Measurements from ENCODE around the gene PLEKHA7.

Gene PLEKHA7

DNA sequence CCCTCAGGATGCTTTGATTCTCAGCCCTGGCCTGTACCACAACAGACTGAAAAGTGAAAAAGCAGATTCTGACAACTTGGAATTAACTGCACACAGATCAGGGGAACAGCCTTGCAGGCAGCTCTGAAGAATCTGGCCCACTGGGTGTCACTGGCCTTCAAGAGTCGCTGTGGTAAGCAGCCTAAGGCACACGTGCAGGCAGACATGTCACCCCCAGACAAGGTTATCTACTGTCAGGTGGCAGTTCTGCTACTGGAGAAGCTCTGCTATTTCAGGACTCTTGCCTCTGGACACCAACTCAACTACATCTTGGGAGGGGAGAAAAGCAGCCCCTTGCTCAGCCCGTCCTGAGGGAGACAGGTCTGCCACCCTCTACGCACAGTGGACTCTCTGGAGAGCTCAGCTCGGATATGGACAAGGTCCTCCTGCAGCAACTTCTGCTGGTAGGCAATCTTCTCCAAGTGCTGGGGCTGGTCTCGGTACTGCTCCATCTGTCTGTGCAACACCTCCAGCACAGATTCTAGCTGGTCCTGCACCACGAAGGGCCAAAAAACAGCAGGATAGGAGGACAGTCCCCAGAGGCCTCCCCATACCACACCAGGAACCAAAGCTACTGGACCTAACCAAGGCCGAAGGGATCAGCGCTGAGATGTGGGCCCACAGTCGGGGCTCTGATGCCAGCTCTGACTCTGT, 212.8 kb downstream of the PLEKHA7 start:
- no peak for DNase-seq

DNA sequence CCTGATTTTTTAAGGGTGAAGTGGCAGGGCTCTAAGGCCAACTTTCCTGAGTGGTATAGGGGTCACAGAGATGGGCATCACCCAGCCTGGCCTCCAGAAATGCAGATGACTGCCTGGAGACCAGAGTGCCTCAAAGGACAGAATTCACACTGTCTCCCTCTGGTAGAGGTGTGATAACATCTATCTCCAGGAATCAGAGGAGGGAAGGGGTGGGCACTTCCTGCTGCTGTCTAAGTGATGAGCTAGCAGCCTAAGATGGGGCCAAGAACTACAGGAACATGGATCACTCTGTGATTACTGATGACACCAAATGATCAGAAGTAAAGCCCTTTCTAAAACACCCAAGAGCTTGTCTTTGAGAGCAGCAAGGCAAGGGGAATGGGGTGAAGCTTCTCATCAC, 213.8 kb downstream of the PLEKHA7 start:
- DNase-seq, result no peak

DNA sequence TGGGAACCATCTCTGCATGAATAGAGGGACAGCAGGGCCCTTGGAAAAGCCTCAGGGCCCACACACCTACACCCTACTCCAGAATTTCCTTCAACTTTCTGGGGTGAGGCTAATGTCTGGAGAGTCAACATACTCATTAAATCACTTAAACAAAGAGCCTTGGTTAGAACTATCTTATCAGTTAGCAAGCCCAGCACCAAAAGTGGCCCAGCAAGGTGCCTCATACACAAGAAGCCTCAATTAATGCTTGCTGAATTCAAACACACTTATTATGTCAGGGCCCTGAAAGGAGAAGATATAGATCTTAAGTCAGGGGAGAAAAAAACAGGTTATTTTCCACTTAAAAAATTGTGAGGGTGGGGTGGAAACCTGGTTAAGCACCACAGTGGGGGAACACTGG, 214.3 kb downstream of the PLEKHA7 start:
- DNase-seq, result no peak

DNA sequence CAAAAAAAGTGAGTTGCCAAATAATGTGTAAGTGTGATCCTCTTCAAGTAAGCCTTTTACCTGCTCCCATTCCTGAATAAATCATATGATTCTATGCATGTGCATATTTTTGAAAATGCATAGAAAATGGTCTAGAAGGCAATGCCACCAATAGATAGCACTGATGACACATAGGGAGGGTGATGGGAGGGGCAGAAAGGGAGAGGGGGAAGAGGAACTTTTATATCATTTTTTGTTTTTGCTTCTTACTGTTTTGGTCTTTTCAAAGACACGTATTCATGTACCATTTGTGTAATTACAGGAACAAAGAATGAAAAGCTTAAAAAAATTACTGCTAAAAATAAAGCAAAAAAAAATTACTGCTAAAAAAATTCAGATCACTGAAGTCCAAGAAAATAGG, 215.0 kb downstream of the PLEKHA7 start:
- no peak for DNase-seq

DNA sequence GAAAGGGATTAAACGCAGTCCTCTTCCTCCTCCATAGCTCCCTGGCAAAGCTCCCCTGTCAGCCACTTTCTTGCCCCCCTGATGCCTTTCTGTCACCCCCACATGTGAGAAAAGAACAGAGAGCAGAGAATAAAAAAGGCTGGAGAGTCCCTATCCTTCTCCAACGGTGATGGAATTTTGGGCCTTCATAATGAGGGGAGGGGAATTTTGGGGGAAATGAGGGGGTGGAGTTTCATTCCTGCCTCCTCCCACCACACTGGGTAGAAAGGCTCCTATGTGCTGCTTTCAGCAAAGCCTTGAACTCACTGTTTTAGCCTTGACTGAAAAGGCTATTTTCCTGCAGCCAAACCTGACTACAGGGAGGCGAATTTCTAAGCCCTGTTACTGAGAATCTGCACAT, 216.4 kb downstream of the PLEKHA7 start:
- DNase-seq, result no peak

- no peak for DNase-seq
These were observed 217.9 kb downstream of the PLEKHA7 start for GRCh38 chr11:16796311-16796710.

- no peak for DNase-seq
These were observed 219.1 kb downstream of the PLEKHA7 start for GRCh38 chr11:16795146-16795545.

DNA sequence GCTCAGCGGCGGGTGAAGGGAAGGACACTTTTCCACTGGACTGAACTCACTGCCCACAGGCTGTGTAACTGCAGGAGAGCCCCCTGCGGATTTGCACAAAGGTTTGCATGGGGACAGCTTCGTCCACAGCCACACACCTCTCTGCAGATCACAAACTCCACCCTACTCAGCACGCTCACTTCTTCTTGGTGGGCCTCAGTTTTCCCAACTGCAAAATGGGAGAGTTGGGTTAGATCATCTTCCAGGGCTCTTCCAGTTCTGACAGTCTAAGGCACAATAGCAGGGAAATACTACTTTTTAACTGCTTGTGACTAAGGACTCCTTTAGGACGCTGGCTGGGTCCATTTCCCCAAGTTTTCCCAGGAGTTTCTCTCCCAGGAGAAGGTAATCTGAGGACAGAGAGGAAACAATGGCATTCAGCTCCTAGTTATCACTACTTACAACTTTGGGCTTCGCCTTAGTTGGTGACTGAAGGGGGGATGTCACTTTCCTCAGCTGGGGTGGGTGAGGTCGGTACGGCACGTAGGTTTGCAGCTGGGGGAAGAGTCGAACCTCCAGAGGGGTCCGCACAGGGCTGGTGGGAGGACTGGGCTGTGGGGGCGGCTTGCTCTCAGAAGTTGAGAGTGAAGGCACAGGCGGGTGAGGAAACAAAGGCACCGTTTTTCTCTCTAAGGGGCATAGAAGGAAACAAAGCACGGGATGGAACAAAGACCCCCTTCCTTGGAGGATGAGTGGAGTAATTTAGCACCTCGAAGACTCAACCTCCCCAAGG, 220.0 kb downstream of the PLEKHA7 start:
- DNase-seq, result no peak

GRCh38 chr11:16793511-16793910, 220.7 kb downstream of the PLEKHA7 start:
- no peak for DNase-seq

DNA sequence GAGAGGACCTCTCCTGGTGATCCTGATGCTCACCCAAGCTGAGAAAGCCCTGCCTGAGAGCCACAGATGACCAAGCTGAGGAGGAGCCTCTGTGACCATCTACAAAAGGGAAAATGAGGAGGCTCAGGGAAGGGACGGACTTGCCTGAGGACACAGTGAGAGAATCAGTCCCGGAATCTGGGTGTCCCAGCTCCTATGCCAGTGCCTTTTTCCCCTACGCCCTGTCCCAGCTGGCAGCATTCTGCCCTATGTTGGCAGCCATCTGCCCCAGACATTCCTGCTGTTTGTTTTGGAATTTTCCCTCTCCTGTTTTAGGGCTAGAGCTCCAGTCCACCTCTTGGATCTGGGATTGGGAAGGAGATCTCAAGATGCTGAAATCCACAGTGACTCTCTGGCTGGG, 221.2 kb downstream of the PLEKHA7 start:
- DNase-seq, result no peak

DNA sequence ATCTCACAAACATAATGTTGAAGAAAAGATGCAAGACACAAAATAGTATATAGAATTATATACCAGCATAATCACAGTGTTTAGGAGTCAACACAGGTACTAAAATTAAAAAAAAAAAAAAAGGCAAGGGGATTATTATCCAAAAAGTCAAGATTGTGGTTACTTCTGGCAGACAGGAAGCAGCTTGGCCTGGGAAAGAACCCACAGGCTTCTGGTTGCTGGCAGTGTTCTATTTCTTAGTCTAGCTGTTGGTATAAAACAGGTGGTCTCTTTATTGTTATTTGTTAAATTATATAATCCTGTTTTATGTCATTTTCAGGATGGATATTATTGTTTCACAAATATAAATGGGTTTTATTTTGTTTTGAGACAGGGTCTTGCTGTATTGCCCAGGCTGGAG, 221.8 kb downstream of the PLEKHA7 start:
- no peak for DNase-seq

DNA sequence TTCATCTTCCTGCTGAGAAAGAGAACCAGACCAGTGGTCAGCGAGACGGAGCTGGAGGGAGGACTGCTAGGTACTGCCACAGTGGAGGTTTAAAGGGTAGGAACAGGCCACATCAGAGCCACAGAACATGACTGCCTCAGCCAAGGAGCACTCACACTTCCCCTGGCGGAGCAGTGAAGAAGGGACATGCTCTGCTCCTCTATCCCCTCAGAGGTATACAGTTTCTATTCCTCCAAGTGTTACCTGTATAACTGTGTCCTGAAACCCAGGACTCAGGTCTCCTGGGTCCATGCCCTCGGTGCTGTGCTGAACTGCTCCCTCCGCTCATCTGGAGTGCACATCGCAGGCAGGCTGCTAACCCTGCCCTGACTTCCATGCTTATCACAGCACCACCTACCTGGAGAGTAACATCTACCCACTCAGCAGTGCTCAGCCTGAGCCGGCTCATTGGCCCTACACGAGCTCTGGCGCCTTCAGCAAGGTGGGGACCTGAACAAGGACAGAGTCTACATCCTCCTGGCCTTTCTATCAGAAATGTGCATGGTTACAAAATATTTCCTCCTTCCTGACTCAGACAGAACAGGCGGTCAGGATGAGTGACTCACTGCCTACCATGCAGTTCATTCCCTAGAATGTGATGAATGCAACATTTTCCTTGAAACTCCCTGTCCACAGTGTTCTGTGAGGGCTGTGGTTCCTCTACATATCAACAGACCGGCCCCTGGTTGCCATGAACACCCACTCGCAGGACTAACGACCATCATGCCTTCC, 222.8 kb downstream of the PLEKHA7 start:
- no peak for DNase-seq

GRCh38 chr11:16790486-16791190, 223.6 kb downstream of the PLEKHA7 start:
- DNase-seq, result no peak

GRCh38 chr11:16789560-16790485, 224.4 kb downstream of the PLEKHA7 start:
- DNase-seq, result no peak

DNA sequence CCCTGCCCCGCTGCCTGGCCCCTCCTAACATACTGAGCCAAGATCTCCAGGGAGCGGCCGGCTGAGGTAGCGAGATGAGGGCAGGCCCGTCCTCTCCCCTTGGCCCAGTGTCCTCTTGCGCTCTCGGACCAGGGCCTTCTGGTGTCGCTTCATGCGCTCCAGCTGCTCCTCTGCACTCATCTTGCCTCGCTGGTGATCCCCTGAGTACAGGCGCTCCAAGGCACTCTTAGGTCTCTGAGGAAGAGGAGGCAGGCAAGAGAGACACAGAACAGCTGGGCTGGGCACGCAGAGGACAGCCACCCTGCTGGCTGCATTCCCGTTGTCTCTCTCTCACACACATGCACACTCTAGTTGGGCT, 225.2 kb downstream of the PLEKHA7 start:
- no peak for DNase-seq

- DNase-seq, result peak; percentile 82
These were observed 225.8 kb downstream of the PLEKHA7 start for GRCh38 chr11:16788141-16789062.

DNA sequence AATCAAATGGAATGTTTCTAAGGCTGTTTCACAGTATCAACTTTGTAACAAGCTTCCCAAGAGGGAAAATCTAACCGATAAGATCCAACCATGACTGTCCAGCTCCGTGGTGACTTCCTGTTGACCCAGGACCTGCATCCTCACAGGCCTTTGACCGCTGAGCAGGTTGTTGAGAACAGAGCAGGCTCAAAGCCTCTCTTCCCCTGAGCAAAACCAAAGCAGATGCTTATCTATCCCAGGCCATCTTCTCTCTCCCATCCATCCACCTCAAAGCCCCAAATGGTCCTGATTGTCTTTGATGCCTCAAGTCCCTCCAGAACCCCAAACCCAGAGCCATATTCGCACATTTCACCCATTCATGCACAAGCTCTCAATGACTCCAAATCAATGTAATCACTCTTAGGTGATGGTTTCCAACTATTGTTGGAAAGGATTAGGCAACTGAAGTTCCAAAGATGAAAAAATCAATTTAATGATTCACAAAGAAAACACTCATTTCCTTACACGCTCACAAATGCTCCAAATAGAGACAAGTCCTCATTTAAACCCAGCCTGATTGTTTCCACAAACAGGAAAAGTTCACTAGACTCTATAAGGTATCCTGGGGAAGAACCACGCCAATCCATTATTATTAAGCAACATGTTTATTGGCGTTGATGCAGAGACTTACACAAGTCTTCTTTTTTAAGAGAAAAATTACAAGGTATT, 227.0 kb downstream of the PLEKHA7 start:
- no peak for DNase-seq

GRCh38 chr11:16786131-16786530, 228.1 kb downstream of the PLEKHA7 start:
- no peak for DNase-seq

GRCh38 chr11:16785520-16786128, 228.6 kb downstream of the PLEKHA7 start:
- peak; percentile 79 for DNase-seq

GRCh38 chr11:16784666-16785065, 229.5 kb downstream of the PLEKHA7 start:
- no peak for DNase-seq

Data from activated CD8-positive, alpha-beta memory T cell treated with anti-CD3 and anti-CD28 coated beads for 24 hours (primary cell).